Ovary (tissue), 9 donors: Measurements from ENCODE around the gene IL27RA. TPM values are rescaled to one million over a fixed set of nuclear protein-coding genes. Genes with fewer than 3 reads are reported as not detected.
A peak's percentile ranks its signal among the peaks of the same experiment; 100 is the strongest.

Experiments
- DNase-seq, 5 donors: peaks; one replicate each; pipeline ENCODE4 v3.0.0-alpha.2; 2019 to 2020
- H3K27ac ChIP-seq, 2 donors: fragments of 200-600 bp; one replicate each; pipeline versions ENCODE4 v1.5.1 to v1.8.0; 2019 to 2022
- H3K27me3 ChIP-seq: fragments of 200-600 bp; one replicate; pipeline ENCODE4 v1.8.0; 2022
- H3K36me3 ChIP-seq: fragments of 200-600 bp; sonication (generic); one replicate; pipeline ENCODE4 v1.5.1; 2019
- H3K4me1 ChIP-seq: one replicate; pipeline ENCODE4 v1.8.1; 2013; ENCODE audit warnings: mild to moderate bottlenecking, moderate library complexity; ENCODE audit not compliant: insufficient read depth
- H3K4me3 ChIP-seq: fragments of 200-600 bp; sonication (generic); one replicate; pipeline ENCODE4 v1.5.1; 2017
- H3K9me3 ChIP-seq, 2 donors: fragments of 200-600 bp in 1 of 2; sonication (generic) in 1 of 2; one replicate each; pipeline versions ENCODE4 v1.5.1 to v1.8.1; 2013 to 2019; ENCODE audit warnings: mild to moderate bottlenecking in 1 of 2, moderate library complexity in 1 of 2
- CTCF ChIP-seq, 3 donors: fragments of 450-650 bp in 2 of 3; fragments of 200-600 bp in 1 of 3; IDR thresholded peaks; one replicate each; pipeline versions ENCODE4 v1.5.1 to v1.8.0; 2016 to 2022; ENCODE audit warnings: antibody characterized with exemption in 3 of 3, mild to moderate bottlenecking in 1 of 3
- EP300 ChIP-seq: sonication (generic); formaldehyde crosslinking; IDR thresholded peaks from one replicate; pipeline ENCODE4 v1.6.1; 2017; ENCODE audit warnings: antibody characterized with exemption
- POLR2A ChIP-seq: fragments of 450-650 bp; IDR thresholded peaks from one replicate; pipeline ENCODE4 v1.6.1; 2017; ENCODE audit warnings: antibody characterized with exemption, mild to moderate bottlenecking, moderate library complexity
- WGBS, 3 donors: extraction: QIAGEN DNeasy Blood & Tissue Kit in 1 of 3; methylation state at CpG; one replicate each; pipeline versions ENCODE4 v1.1.5 to v1.1.7; 2013 to 2017; 5-methylcytosine and 5-hydroxymethylcytosine counted together
- intact Hi-C, 4 donors: fragments of 100-400 bp; cut with DNase I; formaldehyde crosslinking; loops; one replicate each; pipeline versions ENCODE4 v1.11.0 to v1.15.1; 2022 to 2023
- polyA plus RNA-seq, 2 donors: library from polyadenylated mRNA; stranded (reverse); fragments of 200-250 nt in 1 of 2; fragments of 350-450 nt in 1 of 2; fragmentation: Illumina TruSeq in 1 of 2; extraction: RNeasy Lipid Tissue Mini Kit (QIAGEN cat#74804) in 1 of 2; gene quantifications; one replicate each; pipeline ENCODE4 v1.2.3, GENCODE V29; 2013 to 2014
- total RNA-seq, 7 donors: library from RNA; depleted of rRNA in 2 of 7; stranded (reverse); fragments of >200 nt in 2 of 7; fragmentation: NEBNext Ultra II Directional in 3 of 7; extraction: Animal tissue kit (Norgen Biotek cat#: 25700) in 3 of 7; gene quantifications; one replicate each; pipeline versions ENCODE4 v1.1.0 to v1.2.4, GENCODE V29; 2016 to 2023
- donor health status: DM: no; HTN: no; CAD: no; lungs with moderate emphysema.
- donor health status: DM: no; HTN: no; CAD: no.
- donor health status: Bipolar disorder and iron deficiency.
- donor health status: DM: yes; HTN: yes; CAD: no.
- donor health status: DM: no; HTN: no; CAD: no.
- donor health status: DM: yes; HTN: yes; CAD: no.

Gene IL27RA
- total and polyA plus RNA-seq, 9 donors = 0.48 to 4.3 (median 2.1) TPM

DNA sequence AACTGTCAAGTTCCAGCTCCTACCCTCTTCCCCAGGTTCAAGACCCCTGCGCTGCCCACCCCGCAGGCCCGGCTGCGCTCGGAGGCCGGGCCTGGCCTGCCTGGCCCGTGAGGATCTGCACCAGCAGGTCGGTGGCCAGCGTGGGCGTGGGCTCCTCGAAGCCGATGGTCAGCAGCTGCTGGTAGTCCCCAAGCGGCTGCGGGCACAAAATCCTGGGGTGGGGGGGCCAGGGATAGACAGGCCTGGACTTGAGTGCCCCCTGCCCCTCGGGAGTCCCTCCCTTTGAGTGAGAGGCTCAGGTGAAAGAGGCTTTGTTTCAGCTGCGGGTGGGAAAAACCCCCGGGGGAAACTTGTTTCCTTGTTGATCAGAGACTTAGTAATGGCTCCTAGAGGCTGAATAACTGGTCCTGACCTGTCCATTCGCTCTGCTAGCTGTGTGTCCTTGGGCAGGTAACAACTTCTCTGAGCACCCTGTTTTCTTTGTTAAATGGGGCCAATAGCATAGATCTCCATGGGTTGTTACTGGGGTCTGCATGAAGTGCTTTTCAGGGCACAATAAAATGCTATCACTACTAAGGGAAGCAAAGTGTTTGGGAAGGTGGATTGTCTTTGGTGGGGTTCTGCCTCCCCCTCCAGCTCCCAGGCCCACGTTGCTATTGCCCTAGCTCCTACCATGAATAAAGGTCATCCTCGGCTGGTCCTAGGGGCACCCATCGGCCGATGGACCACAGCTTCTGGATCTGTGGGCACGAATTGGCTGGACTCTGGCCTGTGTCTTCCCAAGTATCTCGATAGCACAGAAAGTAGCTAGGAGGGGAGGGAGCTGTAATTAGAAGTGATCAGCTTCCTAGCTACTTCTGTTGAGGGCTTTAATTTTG lies 50.5 kb downstream of the IL27RA start:
- intact Hi-C loops = loop anchor here in 2 of 4 donors (5.0 to 10.0 kb wide), 3 partner anchors 35 to 317 kb away; partner anchors contain the start of genes ASF1B (in 1 of the 2), MRI1 (in 1 of the 2) and PRKACA (in 1 of the 2)
- peak overlapping the region; percentile 63 to 83 for H3K27ac ChIP-seq
- TF ChIP-seq CTCF (IDR thresholded peaks at IDR 0.05) = no peak
- no peak for TF ChIP-seq EP300
- no peak for TF ChIP-seq POLR2A
- no peaks in the 10 kb centered on the region for H3K36me3 ChIP-seq
- DNase-seq = peak in 2 of 5 donors; percentile 64 to 73
- WGBS, 3 donors = 15 to 28% (median 20%) methylated on average over 17 to 24 of the region's 24 CpGs
- no peaks in the 10 kb centered on the region for H3K9me3 ChIP-seq
- H3K4me1 ChIP-seq = peaks cover 5% of the 10 kb centered on the region
- H3K4me3 ChIP-seq = peak overlapping the region; percentile 69
- H3K27me3 ChIP-seq = no peaks in the 10 kb centered on the region

- no peak for DNase-seq
- Histone ChIP-seq H3K36me3 (no peaks in the 10 kb centered on the region), H3K4me1 (peaks cover 5% of the 10 kb centered on the region), H3K27ac (no peak overlapping the region), H3K4me3 (no peak overlapping the region), H3K27me3 (no peaks in the 10 kb centered on the region), H3K9me3 (no peaks in the 10 kb centered on the region)
- intact Hi-C loops = loop anchor here in 2 of 4 donors (5.0 to 10.0 kb wide), 3 partner anchors 35 to 318 kb away; partner anchors contain the start of genes ASF1B (in 1 of the 2), MRI1 (in 1 of the 2) and PRKACA (in 1 of the 2)
- TF ChIP-seq EP300 = no peak
- no peak for TF ChIP-seq POLR2A
- TF ChIP-seq CTCF (IDR thresholded peaks at IDR 0.05) = no peak
- WGBS, 3 donors = 0 to 87% (median 31%) methylated on average over 1 of the region's 1 CpG
Measured at GRCh38 chr19:14082675-14082960, 51.1 kb downstream of the IL27RA start.

DNA sequence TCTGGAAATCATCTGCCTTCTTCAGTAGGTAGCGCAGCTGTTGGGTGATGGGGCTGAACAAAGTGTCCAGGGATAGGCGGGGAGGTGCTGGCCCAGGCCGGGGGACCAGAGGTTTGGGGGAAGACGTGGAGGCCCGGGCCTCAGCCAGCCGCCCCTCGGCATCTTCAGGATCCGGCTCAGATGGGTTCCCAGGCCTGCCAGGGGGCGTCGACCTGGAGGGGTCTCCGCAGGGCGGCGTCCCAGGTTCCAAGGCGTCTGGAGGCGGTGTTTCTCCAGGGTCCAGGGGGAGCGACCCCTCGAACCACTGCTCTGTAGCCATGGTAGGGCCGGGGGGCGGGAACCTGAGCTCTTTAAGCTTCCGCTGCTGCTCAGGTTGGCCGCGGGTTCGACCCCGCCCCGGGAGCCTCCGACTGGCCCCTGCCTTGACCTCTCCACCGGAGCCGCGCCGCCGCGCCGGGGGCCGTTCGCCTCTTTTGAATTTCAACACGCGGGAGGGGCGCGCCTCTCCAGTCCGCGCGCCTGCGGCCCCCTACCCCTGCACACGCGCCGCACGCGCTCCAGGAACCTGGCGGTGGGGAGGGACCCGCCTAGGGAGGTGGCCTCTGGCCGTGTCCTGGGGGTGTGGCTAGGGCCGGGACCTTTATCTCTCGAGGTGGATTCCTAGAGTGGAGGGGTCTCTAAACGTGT lies 53.9 kb downstream of the IL27RA start, which contains the start of gene C19orf67:
Gene C19orf67 (minus strand): TSS at position 475 of the 687 bp plus-strand sequence. CDS start 156 bp downstream, at position 319.
- intact Hi-C loops = loop anchor here in 2 of 4 donors (10.0 kb wide), 2 partner anchors 49 to 321 kb away; partner anchors contain the start of genes ASF1B (in 1 of the 2) and MRI1 (in 1 of the 2)
- H3K4me1 ChIP-seq = peaks cover 2% of the 10 kb centered on the region
- H3K9me3 ChIP-seq = no peaks in the 10 kb centered on the region
- DNase-seq = peak in 1 of 5 donors; percentile 39
- 46 to 70% (median 65%) methylated on average over 52 to 54 of the region's 54 CpGs for WGBS, 3 donors
- no peaks in the 10 kb centered on the region for H3K27me3 ChIP-seq
- no peak within 1 kb of the TSS for H3K27ac ChIP-seq
- TF ChIP-seq CTCF (IDR thresholded peaks at IDR 0.05) (no peak), EP300 (no peak), POLR2A (no peak)
- H3K36me3 ChIP-seq = no peaks in the 10 kb centered on the region
- H3K4me3 ChIP-seq = no peak within 1 kb of the TSS

GRCh38 chr19:14086098-14086497 lies 54.5 kb downstream of the IL27RA start:
- H3K9me3 ChIP-seq = no peaks in the 10 kb centered on the region
- 82 to 92% (median 84%) methylated on average over 5 of the region's 5 CpGs for WGBS, 3 donors

More at GRCh38 chr19:14086098-14086497, 54.5 kb downstream of the IL27RA start:
- intact Hi-C loops = loop anchor here in 2 of 4 donors (10.0 kb wide), 2 partner anchors 49 to 321 kb away; partner anchors contain the start of genes ASF1B (in 1 of the 2) and MRI1 (in 1 of the 2)
- TF ChIP-seq CTCF (IDR thresholded peaks at IDR 0.05) (no peak), EP300 (no peak), POLR2A (no peak)
- H3K4me3 ChIP-seq = no peak overlapping the region
- H3K27ac ChIP-seq = no peak overlapping the region
- H3K27me3 ChIP-seq = no peaks in the 10 kb centered on the region
- H3K4me1 ChIP-seq = no peaks in the 10 kb centered on the region
- no peak for DNase-seq
- no peaks in the 10 kb centered on the region for H3K36me3 ChIP-seq
